NCI-H1092 (cell line): ENCODE results near the gene PRDM11.
A peak's percentile ranks its signal among the peaks of the same experiment; 100 is the strongest.
"Not testable (repeated sequence)": the region's sequence is repeated elsewhere in the genome, so short reads cannot be mapped to it uniquely, and the experiment has no call there.

Source experiments
- DNase-seq: peaks from one replicate; lab custom pipeline; 2025; lab: John Stamatoyannopoulos, UW

Gene PRDM11

GRCh38 chr11:45233121-45233803, 86.8 kb downstream of the PRDM11 start:
- DNase-seq: peak; percentile 40

GRCh38 chr11:45233804-45234170, 87.3 kb downstream of the PRDM11 start:
- DNase-seq: no peak

- no peak for DNase-seq
These were observed 88.0 kb downstream of the PRDM11 start for GRCh38 chr11:45234306-45235006.

GRCh38 chr11:45237711-45238315, 91.4 kb downstream of the PRDM11 start:
- no peak for DNase-seq

GRCh38 chr11:45238724-45239123, 92.3 kb downstream of the PRDM11 start:
- no peak for DNase-seq

GRCh38 chr11:45239733-45240132, 93.3 kb downstream of the PRDM11 start:
- no peak for DNase-seq

- DNase-seq: no peak
These were observed 97.5 kb downstream of the PRDM11 start for GRCh38 chr11:45243967-45244366.

- DNase-seq: no peak
These were observed 99.0 kb downstream of the PRDM11 start for GRCh38 chr11:45245218-45246045.

- no peak for DNase-seq
These were observed 99.8 kb downstream of the PRDM11 start for GRCh38 chr11:45246241-45246640.

- no peak for DNase-seq
These were observed 101.0 kb downstream of the PRDM11 start for GRCh38 chr11:45247433-45247832.

GRCh38 chr11:45248501-45249011, 102.1 kb downstream of the PRDM11 start:
- DNase-seq: no peak

- not testable (repeated sequence) for DNase-seq
These were observed 102.9 kb downstream of the PRDM11 start for GRCh38 chr11:45249372-45249771.

- DNase-seq: no peak
These were observed 103.7 kb downstream of the PRDM11 start for GRCh38 chr11:45250035-45250718.

- no peak for DNase-seq
These were observed 105.9 kb downstream of the PRDM11 start for GRCh38 chr11:45252134-45252856.

GRCh38 chr11:45252877-45253276, 106.4 kb downstream of the PRDM11 start:
- DNase-seq: no peak

GRCh38 chr11:45253640-45254039, 107.2 kb downstream of the PRDM11 start:
- no peak for DNase-seq

- DNase-seq: no peak
These were observed 107.6 kb downstream of the PRDM11 start for GRCh38 chr11:45254070-45254469.

GRCh38 chr11:45258982-45259530, 112.6 kb downstream of the PRDM11 start:
- DNase-seq: no peak

- DNase-seq: no peak
These were observed 113.2 kb downstream of the PRDM11 start for GRCh38 chr11:45259592-45259991.

- DNase-seq: no peak
These were observed 113.6 kb downstream of the PRDM11 start for GRCh38 chr11:45260071-45260470.

GRCh38 chr11:45262900-45263299, 116.5 kb downstream of the PRDM11 start:
- peak; percentile 64 for DNase-seq
